ENCODE data around the gene ITIH5. TPM values are rescaled to one million over a fixed set of nuclear protein-coding genes. Genes with fewer than 3 reads are reported as not detected.
"Not testable (repeated sequence)": the region's sequence is repeated elsewhere in the genome, so short reads cannot be mapped to it uniquely, and the experiment has no call there.

Gene ITIH5
- total RNA-seq, 2 experiments from 2014 or later: not detected

DNA sequence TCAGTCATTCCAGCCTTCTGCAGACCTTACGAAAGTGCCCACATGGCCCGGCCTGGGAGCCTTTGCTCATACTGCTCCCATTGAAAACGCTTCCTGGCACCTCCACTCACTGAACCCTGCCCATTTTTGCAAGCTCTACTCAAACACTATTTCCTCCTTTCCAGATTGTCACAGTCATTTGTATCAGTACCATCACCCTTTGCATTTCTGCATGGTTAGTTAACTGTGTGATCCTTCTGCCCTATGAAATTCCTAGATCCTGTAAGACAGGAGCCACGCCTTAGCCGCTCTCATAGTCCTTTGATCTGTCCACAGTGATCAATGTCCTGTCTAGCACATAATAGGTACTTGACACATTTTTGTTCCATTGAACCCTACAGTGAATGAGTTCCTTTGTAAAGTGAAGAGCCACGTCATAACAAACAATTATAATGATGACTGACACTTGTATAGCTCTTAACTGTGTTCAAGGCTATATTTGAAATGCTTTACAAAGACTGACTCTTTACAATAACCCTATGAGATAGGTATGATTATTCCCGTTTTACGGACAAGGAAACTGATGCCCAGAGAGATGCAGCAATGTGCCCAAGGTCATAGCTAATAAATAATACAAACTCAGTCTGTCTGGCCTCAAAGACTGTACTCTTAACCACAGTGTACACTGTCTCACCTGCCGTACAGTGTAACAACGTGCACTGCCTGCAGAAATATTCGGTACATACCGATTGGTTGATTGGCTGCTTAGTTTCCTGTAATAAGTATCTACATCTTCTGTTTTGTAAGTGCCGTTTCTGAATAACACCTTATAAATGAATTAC lies 19.8 kb upstream of the ITIH5 start:
- no peak overlapping the region for H3K27ac Mint-ChIP-seq

DNA sequence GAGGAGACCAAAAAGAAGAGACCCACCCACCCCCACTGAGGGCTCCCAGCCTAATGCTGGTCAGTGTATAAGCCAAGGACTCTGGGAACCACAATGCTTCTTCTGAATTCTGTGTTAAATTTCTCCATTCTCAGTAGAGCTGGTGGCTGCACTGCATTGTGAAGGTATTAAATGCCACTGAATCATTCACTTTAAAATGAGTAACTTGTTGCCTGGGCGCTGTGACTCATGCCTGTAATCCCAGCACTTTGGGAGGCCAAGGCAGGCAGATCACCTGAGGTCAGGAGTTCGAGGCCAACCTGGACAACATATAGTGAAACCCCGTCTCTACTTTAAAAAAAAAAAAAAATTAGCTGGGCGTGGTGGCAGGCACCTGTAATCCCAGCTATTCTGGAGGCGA lies 13.3 kb upstream of the ITIH5 start:
- not testable (repeated sequence) for H3K4me3 Mint-ChIP-seq; H3K36me3 Mint-ChIP-seq (ENCODE audit: low read depth); H3K27ac Mint-ChIP-seq; H3K9me3 Mint-ChIP-seq (ENCODE audit: low read depth); H3K4me1 Mint-ChIP-seq
- peaks cover 18% of the 10 kb centered on the region for H3K27me3 Mint-ChIP-seq
- POLR2A ChIA-PET: interaction anchor here (0.5 to 0.6 kb wide), 2 partner anchors 30 to 367 kb away, joined by 4 to 5 read pairs; no protein-coding TSS in a partner anchor
- CTCF ChIA-PET: interaction anchor here (1.6 kb wide), 1 partner anchor 154 kb away, joined by 4 read pairs; no protein-coding TSS in a partner anchor
- peak; percentile 68 for ATAC-seq
- peak; percentile 35 for DNase-seq
- intact Hi-C loops (cut with DNase I, micrococcal nuclease): loop anchor here in 1 of 2 experiments (10.0 kb wide), 1 partner anchor 1625 kb away; no protein-coding TSS in a partner anchor

More for the DNA sequence above, 19.8 kb upstream of the ITIH5 start:
- DNase-seq (no peak), ATAC-seq (peak; percentile 8)
- no peak overlapping the region for H3K4me3 Mint-ChIP-seq
- peaks cover 2% of the 10 kb centered on the region for H3K36me3 Mint-ChIP-seq (ENCODE audit: low read depth)
- H3K4me1 Mint-ChIP-seq: peaks cover 6% of the 10 kb centered on the region
- CTCF ChIA-PET: interaction anchor here (0.6 to 6.2 kb wide), 22 partner anchors 9 to 339 kb away, joined by 3 to 97 read pairs (median 4); no protein-coding TSS in a partner anchor
- H3K9me3 Mint-ChIP-seq (ENCODE audit: low read depth): peaks cover 8% of the 10 kb centered on the region
- H3K27me3 Mint-ChIP-seq: peaks cover 8% of the 10 kb centered on the region
- POLR2A ChIA-PET: interaction anchor here (0.7 kb wide), 1 partner anchor 644 kb away, joined by 5 read pairs; no protein-coding TSS in a partner anchor
- intact Hi-C loops (cut with DNase I, micrococcal nuclease): loop anchor here (1.0 to 10.0 kb wide), 5 partner anchors 161 to 1618 kb away; no protein-coding TSS in a partner anchor

DNA sequence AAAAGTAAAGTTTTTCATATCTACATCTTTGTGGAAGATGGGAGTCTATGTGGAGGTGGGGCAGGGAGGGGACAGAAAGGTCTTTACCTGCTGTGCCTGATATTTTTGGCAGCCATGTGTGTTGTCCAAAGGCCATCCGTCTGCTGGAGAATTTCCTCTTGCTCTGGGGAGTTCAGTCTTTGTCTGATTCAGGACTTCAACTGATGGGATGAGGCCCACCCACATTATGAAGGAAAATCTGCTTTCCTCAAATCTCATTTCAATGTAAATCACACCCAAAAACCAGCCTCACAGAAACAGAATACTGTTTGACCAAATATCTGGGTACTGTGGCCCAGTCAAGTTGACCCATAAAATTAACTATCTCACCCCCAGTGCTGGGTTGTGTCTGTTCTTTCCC lies 12.5 kb upstream of the ITIH5 start:
- Mint-ChIP-seq H3K27ac (no peak overlapping the region), H3K27me3 (peaks cover 21% of the 10 kb centered on the region)
- intact Hi-C loops (cut with DNase I, micrococcal nuclease): no loop called here

DNA sequence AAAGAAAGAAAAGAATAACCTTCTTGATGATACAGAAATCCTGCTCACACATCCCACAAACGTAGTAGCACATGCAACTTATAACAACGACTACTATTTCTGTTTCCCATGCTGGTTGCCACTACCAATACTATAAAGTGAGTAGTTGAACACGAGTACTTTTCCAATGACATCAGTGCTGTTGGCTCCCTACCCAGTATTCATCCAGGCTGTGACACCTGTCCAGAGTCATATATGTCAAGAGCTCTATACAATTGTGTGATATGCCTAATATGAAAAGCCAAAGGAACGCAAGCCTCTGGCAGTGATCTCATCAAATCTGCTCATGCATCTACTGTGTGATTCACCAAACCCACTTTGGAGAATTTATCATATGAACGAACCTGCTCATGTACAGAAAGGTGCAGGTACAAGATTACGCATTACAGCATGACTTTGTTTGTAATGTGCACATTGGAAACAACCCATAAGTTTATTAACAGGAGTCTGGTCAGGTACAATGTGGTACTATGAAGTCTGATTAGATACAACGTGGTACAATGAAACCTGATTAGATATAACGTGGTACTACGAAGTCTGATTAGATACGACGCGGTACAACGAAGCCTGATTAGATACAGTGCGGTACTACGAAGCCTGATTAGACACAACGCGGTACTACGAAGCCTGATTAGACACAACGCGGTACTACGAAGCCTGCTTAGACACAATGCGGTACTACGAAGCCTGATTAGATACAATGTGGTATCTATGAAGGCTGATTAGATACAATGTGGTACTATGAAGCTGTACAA lies 5.8 kb upstream of the ITIH5 start:
- DNase-seq: no peak
- POLR2A ChIA-PET: no interaction called here
- intact Hi-C loops (cut with DNase I, micrococcal nuclease): no loop called here
- H3K9me3 Mint-ChIP-seq (ENCODE audit: low read depth): no peaks in the 10 kb centered on the region
- CTCF ChIA-PET: no interaction called here
- H3K36me3 Mint-ChIP-seq (ENCODE audit: low read depth): no peaks in the 10 kb centered on the region
- ATAC-seq: no peak
- H3K27ac Mint-ChIP-seq: no peak overlapping the region
- H3K4me3 Mint-ChIP-seq: no peak overlapping the region
- peaks cover 3% of the 10 kb centered on the region for H3K4me1 Mint-ChIP-seq
- H3K27me3 Mint-ChIP-seq: peaks cover 40% of the 10 kb centered on the region

More for the DNA sequence above, 12.5 kb upstream of the ITIH5 start:
- ChIA-PET CTCF (interaction anchor here (1.6 kb wide), 1 partner anchor 154 kb away, joined by 4 read pairs; no protein-coding TSS in a partner anchor), POLR2A (no interaction called here)
- no peaks in the 10 kb centered on the region for H3K36me3 Mint-ChIP-seq (ENCODE audit: low read depth)
- ATAC-seq: no peak
- no peak overlapping the region for H3K4me3 Mint-ChIP-seq
- H3K4me1 Mint-ChIP-seq: no peaks in the 10 kb centered on the region
- H3K9me3 Mint-ChIP-seq (ENCODE audit: low read depth): peaks cover 2% of the 10 kb centered on the region
- DNase-seq: no peak

DNA sequence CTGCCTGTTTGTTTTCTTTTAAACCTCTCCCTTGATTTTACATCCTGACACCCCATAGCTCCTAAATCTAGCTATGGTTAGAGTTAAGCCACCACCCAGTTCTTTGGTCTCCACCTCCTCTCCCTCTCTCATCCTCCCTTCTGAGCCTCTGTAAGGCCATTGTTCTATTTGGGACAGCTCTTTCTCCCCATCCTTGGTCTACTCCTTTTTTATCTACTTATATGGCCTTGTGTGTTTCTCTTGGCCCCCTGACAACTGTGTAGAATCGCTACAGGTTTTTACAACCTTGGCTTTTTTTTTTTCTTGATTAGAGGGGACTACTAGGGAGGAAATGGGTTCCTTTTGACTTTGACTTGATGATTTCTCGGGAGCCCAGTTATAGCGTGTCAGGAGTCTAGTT lies 3.4 kb upstream of the ITIH5 start:
- Mint-ChIP-seq H3K27ac (no peak overlapping the region), H3K27me3 (peaks cover 44% of the 10 kb centered on the region), H3K9me3 (ENCODE audit: low read depth) (no peaks in the 10 kb centered on the region), H3K4me1 (peaks cover 10% of the 10 kb centered on the region), H3K4me3 (no peak overlapping the region), H3K36me3 (ENCODE audit: low read depth) (no peaks in the 10 kb centered on the region)
- intact Hi-C loops (cut with DNase I, micrococcal nuclease): no loop called here
- CTCF ChIA-PET: interaction anchor here (0.6 to 1.9 kb wide), 6 partner anchors 10 to 750 kb away, joined by 3 to 10 read pairs (median 4); no protein-coding TSS in a partner anchor
- POLR2A ChIA-PET: interaction anchor here (0.5 kb wide), 1 partner anchor 602 kb away, joined by 8 read pairs; no protein-coding TSS in a partner anchor
- DNase-seq (no peak), ATAC-seq (no peak)

DNA sequence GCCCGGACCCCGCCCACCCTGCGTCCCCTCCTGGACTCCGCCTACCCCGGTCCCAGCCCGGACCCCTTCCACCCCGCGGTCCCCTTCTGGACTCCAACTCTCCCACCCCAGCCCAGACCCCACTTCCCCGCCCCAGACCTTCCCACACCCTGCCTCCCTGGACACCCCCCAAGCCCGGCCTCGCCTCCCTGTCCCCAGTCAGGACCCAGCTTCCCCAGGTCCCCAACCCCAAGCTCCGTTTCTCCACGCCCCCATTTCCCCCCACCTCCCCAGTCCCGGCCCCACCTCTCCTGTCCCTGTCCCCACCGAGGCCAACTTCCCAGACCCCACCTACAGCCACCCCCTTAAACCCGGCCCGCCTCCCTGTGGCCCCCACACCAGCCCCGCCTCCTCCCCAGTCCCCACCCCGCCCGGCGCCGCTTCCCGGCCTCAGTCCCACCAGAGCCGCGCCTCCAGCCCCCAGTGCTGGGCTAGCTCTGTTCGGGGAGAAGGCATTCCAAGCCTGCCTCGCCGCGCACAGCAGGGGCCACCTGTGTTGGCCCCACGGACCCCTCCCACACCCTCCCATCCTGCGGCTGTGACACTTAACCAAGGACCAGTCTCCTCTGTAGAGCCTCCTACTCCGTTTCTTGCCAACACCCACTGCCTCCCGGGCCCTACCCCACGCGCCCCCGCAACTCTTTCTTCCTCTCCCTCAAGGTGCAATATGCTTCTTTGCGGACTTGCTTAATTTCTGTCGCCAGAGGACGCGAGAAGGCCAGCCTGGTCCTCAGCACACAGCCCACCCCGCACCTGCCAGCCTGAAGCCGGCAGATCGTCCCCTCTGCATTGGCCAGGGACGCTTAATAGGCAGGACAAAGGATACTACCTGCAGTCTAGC lies 736 bp upstream of the ITIH5 start:
- intact Hi-C loops (cut with DNase I, micrococcal nuclease): no loop called here

DNA sequence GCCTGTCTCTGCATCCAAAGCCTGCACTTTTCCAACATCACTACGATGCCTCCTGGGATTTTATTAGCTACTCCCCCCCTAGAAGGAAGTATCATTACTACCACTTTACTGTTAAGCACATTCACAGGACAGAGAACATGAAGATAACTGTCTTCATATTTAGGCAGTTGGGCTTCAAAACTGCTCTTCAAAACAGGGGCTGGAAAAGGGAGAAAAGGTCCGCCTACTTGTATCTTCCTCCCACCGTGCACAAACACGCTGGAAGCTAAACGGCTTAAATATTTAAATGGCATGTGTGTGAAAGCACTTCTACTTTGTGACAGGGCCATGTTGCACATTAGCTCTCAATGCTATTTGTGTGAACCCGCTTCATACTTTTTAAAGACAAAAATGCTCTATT lies 999 bp downstream of the ITIH5 start:
- Mint-ChIP-seq H3K27me3 (peaks cover 35% of the 10 kb centered on the region), H3K36me3 (ENCODE audit: low read depth) (no peaks in the 10 kb centered on the region), H3K27ac (no peak overlapping the region), H3K9me3 (ENCODE audit: low read depth) (no peaks in the 10 kb centered on the region), H3K4me3 (peak overlapping the region; percentile 55), H3K4me1 (peaks cover 10% of the 10 kb centered on the region)
- ATAC-seq (no peak), DNase-seq (no peak)
- intact Hi-C loops (cut with DNase I, micrococcal nuclease): no loop called here
- ChIA-PET POLR2A (no interaction called here), CTCF (interaction anchor here (1.0 kb wide), 2 partner anchors 20 kb away, joined by 3 to 5 read pairs; no protein-coding TSS in a partner anchor)

More for the DNA sequence above, 736 bp upstream of the ITIH5 start:
- no peaks in the 10 kb centered on the region for H3K36me3 Mint-ChIP-seq (ENCODE audit: low read depth)
- ChIA-PET POLR2A (no interaction called here), CTCF (interaction anchor here (0.8 kb wide), 1 partner anchor 8 kb away, joined by 3 read pairs; no protein-coding TSS in a partner anchor)
- DNase-seq: peak; percentile 22
- peaks cover 10% of the 10 kb centered on the region for H3K4me1 Mint-ChIP-seq
- no peaks in the 10 kb centered on the region for H3K9me3 Mint-ChIP-seq (ENCODE audit: low read depth)
- peak; percentile 16 for ATAC-seq
- H3K27ac Mint-ChIP-seq: no peak overlapping the region
- H3K4me3 Mint-ChIP-seq: peak overlapping the region; percentile 37
- H3K27me3 Mint-ChIP-seq: peaks cover 36% of the 10 kb centered on the region

DNA sequence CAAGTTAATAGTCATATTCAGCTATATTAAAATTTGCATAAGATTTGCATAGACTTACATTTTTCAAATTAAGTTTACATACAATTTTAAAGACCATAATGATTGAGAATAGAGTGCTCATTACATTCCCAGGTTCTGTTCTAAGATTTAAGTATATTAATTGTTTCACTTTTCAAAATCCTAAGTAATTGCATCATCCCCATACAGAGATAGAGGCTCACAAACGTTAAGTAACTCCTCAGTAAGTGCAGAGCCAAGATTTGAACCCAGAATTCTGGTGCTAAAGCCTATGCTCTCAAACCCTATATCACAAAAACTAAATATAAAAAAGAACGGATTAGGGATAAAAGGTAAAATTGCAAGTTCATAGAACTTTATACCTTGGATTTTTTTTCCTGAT lies 2.1 kb downstream of the ITIH5 start:
- intact Hi-C loops (cut with DNase I, micrococcal nuclease): no loop called here
- no peaks in the 10 kb centered on the region for H3K9me3 Mint-ChIP-seq (ENCODE audit: low read depth)
- H3K4me3 Mint-ChIP-seq: no peak overlapping the region
- ATAC-seq: no peak
- no peaks in the 10 kb centered on the region for H3K36me3 Mint-ChIP-seq (ENCODE audit: low read depth)
- ChIA-PET POLR2A (no interaction called here), CTCF (interaction anchor here (1.5 kb wide), 1 partner anchor 22 kb away, joined by 4 read pairs; no protein-coding TSS in a partner anchor)
- no peak for DNase-seq
- peaks cover 10% of the 10 kb centered on the region for H3K4me1 Mint-ChIP-seq
- peaks cover 44% of the 10 kb centered on the region for H3K27me3 Mint-ChIP-seq
- no peak overlapping the region for H3K27ac Mint-ChIP-seq

DNA sequence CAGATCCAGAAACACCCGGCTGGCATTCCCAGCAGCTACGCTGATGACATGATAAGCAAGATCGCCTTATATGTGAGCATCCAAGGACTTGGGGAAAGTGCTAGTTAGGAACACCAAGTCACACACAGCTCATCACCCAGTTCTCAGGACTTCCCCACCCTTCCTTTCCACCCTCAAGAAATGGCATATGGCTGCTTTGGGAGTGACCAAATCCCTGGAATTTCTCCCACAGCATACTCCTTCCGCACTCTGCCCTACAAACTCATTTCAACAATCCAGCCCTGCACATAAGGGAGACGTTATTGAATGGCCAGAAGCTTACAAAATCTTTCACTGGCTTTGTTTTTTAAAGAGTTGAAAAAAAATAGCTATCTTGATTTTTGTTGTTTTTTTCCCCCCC lies 4.2 kb downstream of the ITIH5 start:
- Mint-ChIP-seq H3K9me3 (ENCODE audit: low read depth) (no peaks in the 10 kb centered on the region), H3K36me3 (ENCODE audit: low read depth) (no peaks in the 10 kb centered on the region), H3K27me3 (peaks cover 41% of the 10 kb centered on the region), H3K4me3 (no peak overlapping the region), H3K4me1 (peaks cover 7% of the 10 kb centered on the region), H3K27ac (no peak overlapping the region)
- POLR2A ChIA-PET: no interaction called here
- DNase-seq: no peak
- no peak for ATAC-seq
- intact Hi-C loops (cut with DNase I, micrococcal nuclease): no loop called here
- CTCF ChIA-PET: interaction anchor here (0.6 kb wide), 1 partner anchor 64 kb away, joined by 3 read pairs; no protein-coding TSS in a partner anchor

DNA sequence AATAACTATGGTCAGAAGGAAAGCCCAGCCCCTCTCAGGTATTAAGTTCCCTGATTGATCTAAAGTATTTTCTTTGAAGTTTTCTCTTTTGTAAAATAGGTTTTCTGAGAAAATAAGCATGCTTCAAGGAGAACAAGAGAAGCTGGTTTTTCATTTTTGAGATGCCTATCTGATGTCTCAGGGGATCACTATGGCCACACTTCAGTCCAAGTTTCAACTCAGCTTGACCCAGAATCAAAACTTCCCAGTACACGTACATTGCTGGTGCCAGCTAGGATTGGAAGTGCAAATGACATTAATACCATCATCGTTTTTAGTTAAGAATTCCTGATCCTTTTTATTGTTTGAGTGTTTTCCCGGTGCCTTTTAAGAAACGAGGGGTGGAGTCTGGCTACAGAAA lies 7.2 kb downstream of the ITIH5 start:
- no peaks in the 10 kb centered on the region for H3K4me1 Mint-ChIP-seq
- H3K9me3 Mint-ChIP-seq (ENCODE audit: low read depth): no peaks in the 10 kb centered on the region
- no peak overlapping the region for H3K27ac Mint-ChIP-seq
- ATAC-seq (no peak), DNase-seq (no peak)
- no peaks in the 10 kb centered on the region for H3K36me3 Mint-ChIP-seq (ENCODE audit: low read depth)
- intact Hi-C loops (cut with DNase I, micrococcal nuclease): no loop called here
- H3K27me3 Mint-ChIP-seq: peaks cover 29% of the 10 kb centered on the region
- POLR2A ChIA-PET: no interaction called here
- CTCF ChIA-PET: interaction anchor here (0.9 to 1.0 kb wide), 2 partner anchors 11 to 26 kb away, joined by 3 read pairs; no protein-coding TSS in a partner anchor
- H3K4me3 Mint-ChIP-seq: no peak overlapping the region
